A549 (cell line): ENCODE data around the gene TMEM229A. TPM values are rescaled to one million over a fixed set of nuclear protein-coding genes. Genes with fewer than 3 reads are reported as not detected.

Experiments
- ATAC-seq, 2 experiments: fragments of 200-7000 bp in 1 of 2; fragments of >200 bp in 1 of 2; cut with Nextera tagmentation in 1 of 2; cut with Tn5 transposase in 1 of 2; 3 replicates each; pipeline versions ENCODE4 v1.8.0 to v1.9.1; 2018 to 2020; ENCODE audit warnings: mild to moderate bottlenecking in 1 of 2, moderate library complexity in 1 of 2
- CTCF ChIA-PET: fragments of 300-600 bp; sonication (Branson Sonifier 250); formaldehyde crosslinking; extraction: SDS; loops from one replicate; lab custom pipeline; 2021; ENCODE audit warnings: antibody characterized with exemption, inconsistent platforms; lab: Yijun Ruan, JAX
- POLR2A ChIA-PET: fragments of 350-600 bp; formaldehyde crosslinking; extraction: SDS; loops from one replicate; lab custom pipeline; 2021; ENCODE audit warnings: antibody characterized with exemption, inconsistent platforms; lab: Yijun Ruan, JAX
- DNase-seq, 2 experiments: peaks; one replicate each; pipeline versions ENCODE4 v3.0.0 to v3.0.0-alpha.2; 2011 to 2016; ENCODE audit warnings: low read depth in 1 of 2, low spot score in 1 of 2
- FAIRE-seq: peaks from 2 replicates; lab custom pipeline; 2011; peaks lifted over from hg19 to GRCh38; lab: Jason Lieb, UNC
- H3K27ac ChIP-seq, 2 experiments: fragments of >200 bp; sonication (Bioruptor Twin); formaldehyde crosslinking; 3 replicates each; pipeline ENCODE4 v1.5.1; 2016 to 2017
- H3K4me1 ChIP-seq: fragments of >200 bp; sonication (Bioruptor Twin); formaldehyde crosslinking; 3 replicates; pipeline ENCODE4 v1.6.1; 2016
- H3K4me2 ChIP-seq: fragments of >200 bp; sonication (Bioruptor Twin); formaldehyde crosslinking; 3 replicates; pipeline ENCODE4 v1.6.1; 2016
- H3K4me3 ChIP-seq: fragments of >200 bp; sonication (Bioruptor Twin); formaldehyde crosslinking; 3 replicates; pipeline ENCODE4 v1.5.1; 2016
- H3K9me3 ChIP-seq: fragments of >200 bp; sonication (Bioruptor Twin); formaldehyde crosslinking; 3 replicates; pipeline ENCODE4 v1.6.1; 2016
- BCL3 ChIP-seq: fragments of >200 bp; sonication (Bioruptor Twin); formaldehyde crosslinking; IDR thresholded peaks from 3 replicates; pipeline ENCODE4 v1.6.1; 2016
- CBX2 ChIP-seq: fragments of 200-600 bp; sonication (generic); IDR thresholded peaks from 2 replicates; pipeline ENCODE4 v1.6.1; 2016; ENCODE audit warnings: low read depth, mild to moderate bottlenecking, borderline replicate concordance
- CBX8 ChIP-seq: fragments of 200-600 bp; sonication (generic); IDR thresholded peaks from 2 replicates; pipeline ENCODE4 v1.6.1; 2016
- EHF ChIP-seq: fragments of 250-450 bp; sonication (Bioruptor Pico); IDR thresholded peaks from 2 replicates; pipeline ENCODE4 v1.5.0; 2020; ENCODE audit warnings: mild to moderate bottlenecking
- ELK1 ChIP-seq: fragments of 150-350 bp; IDR thresholded peaks from 2 replicates; pipeline ENCODE4 v1.6.1; 2014; ENCODE audit warnings: low read depth, mild to moderate bottlenecking, low read length
- ESRRA ChIP-seq: fragments of 150-350 bp; IDR thresholded peaks from 2 replicates; pipeline ENCODE4 v1.6.1; 2014; ENCODE audit warnings: mild to moderate bottlenecking, low read length, borderline replicate concordance
- FOSB ChIP-seq: fragments of 250-450 bp; sonication (Bioruptor Pico); IDR thresholded peaks from 2 replicates; pipeline ENCODE4 v1.5.0; 2020; ENCODE audit warnings: mild to moderate bottlenecking, moderate library complexity
- FOSL2 ChIP-seq, 2 experiments: fragments of 450-650 bp in 1 of 2; fragments of >200 bp in 1 of 2; sonication (Bioruptor Twin) in 1 of 2; formaldehyde crosslinking; IDR thresholded peaks; 2 replicates each; pipeline versions ENCODE4 v1.5.0 to v1.6.1; 2016 to 2020; ENCODE audit warnings: mild to moderate bottlenecking in 1 of 2, moderate library complexity in 1 of 2
- FOXS1 ChIP-seq: fragments of 250-450 bp; sonication (Bioruptor Pico); IDR thresholded peaks from 2 replicates; pipeline ENCODE4 v1.5.0; 2020; ENCODE audit warnings: mild to moderate bottlenecking, moderate library complexity
- HES2 ChIP-seq: fragments of >200 bp; sonication (Bioruptor Twin); formaldehyde crosslinking; IDR thresholded peaks from 2 replicates; pipeline ENCODE4 v1.6.1; 2016
- HEYL ChIP-seq: fragments of 250-450 bp; sonication (Bioruptor Pico); IDR thresholded peaks from 2 replicates; pipeline ENCODE4 v1.8.0; 2021; ENCODE audit warnings: mild to moderate bottlenecking, moderate library complexity
- JUNB ChIP-seq: fragments of >200 bp; sonication (Bioruptor Twin); formaldehyde crosslinking; IDR thresholded peaks from 2 replicates; pipeline ENCODE4 v1.6.1; 2016
- KDM5A ChIP-seq: fragments of 200-600 bp; sonication (generic); IDR thresholded peaks from 2 replicates; pipeline ENCODE4 v1.6.1; 2016; ENCODE audit warnings: antibody characterized with exemption, mild to moderate bottlenecking
- MAX ChIP-seq: IDR thresholded peaks from 2 replicates; pipeline ENCODE4 v1.6.1; 2012
- MYC ChIP-seq: IDR thresholded peaks from 2 replicates; pipeline ENCODE4 v1.6.1; 2012; ENCODE audit warnings: mild to moderate bottlenecking, inconsistent platforms, low read length, improper control_type of control experiment, borderline replicate concordance
- NPAS2 ChIP-seq: fragments of 250-450 bp; sonication (Bioruptor Pico); IDR thresholded peaks from 2 replicates; pipeline ENCODE4 v1.8.0; 2022; ENCODE audit warnings: mild to moderate bottlenecking, moderate library complexity, borderline replicate concordance
- NR3C1 ChIP-seq: fragments of >200 bp; sonication (Bioruptor Twin); formaldehyde crosslinking; IDR thresholded peaks from 3 replicates; pipeline ENCODE4 v1.6.1; 2017
- POLR2A ChIP-seq: IDR thresholded peaks from 2 replicates; pipeline ENCODE4 v1.6.1; 2012; ENCODE audit warnings: mild to moderate bottlenecking, low read length
- RCOR1 ChIP-seq: fragments of 150-350 bp; IDR thresholded peaks from 2 replicates; pipeline ENCODE4 v1.6.1; 2014; ENCODE audit warnings: antibody characterized with exemption, low read length, low read depth
- RFX5 ChIP-seq: fragments of 450-650 bp; IDR thresholded peaks from 2 replicates; pipeline ENCODE4 v1.7.1; 2014; ENCODE audit warnings: antibody characterized with exemption, mild to moderate bottlenecking, moderate library complexity
- RNF2 ChIP-seq: fragments of 200-600 bp; sonication (generic); IDR thresholded peaks from 2 replicates; pipeline ENCODE4 v1.6.1; 2016; ENCODE audit warnings: low read depth, mild to moderate bottlenecking, antibody characterized with exemption, moderate library complexity, borderline replicate concordance
- TFCP2L1 ChIP-seq: fragments of 250-450 bp; sonication (Bioruptor Pico); IDR thresholded peaks from 2 replicates; pipeline ENCODE4 v1.5.0; 2021; ENCODE audit warnings: mild to moderate bottlenecking
- TP53 ChIP-seq: fragments of 250-450 bp; sonication (Bioruptor Pico); IDR thresholded peaks from 2 replicates; pipeline ENCODE4 v1.5.0; 2021; ENCODE audit warnings: mild to moderate bottlenecking, moderate library complexity
- ZFP36 ChIP-seq: fragments of 450-650 bp; IDR thresholded peaks from 2 replicates; pipeline ENCODE4 v1.6.1; 2014; ENCODE audit warnings: borderline replicate concordance; ENCODE audit not compliant: partially characterized antibody
- ZNF302 ChIP-seq: fragments of 250-450 bp; sonication (Bioruptor Pico); IDR thresholded peaks from 2 replicates; pipeline ENCODE4 v1.9.0; 2021; ENCODE audit warnings: inconsistent platforms, mild to moderate bottlenecking, moderate library complexity
- WGBS: methylation state at CpG from one replicate; pipeline ENCODE4 v1.1.6; 2017; ENCODE audit errors: missing lambda C conversion rate; 5-methylcytosine and 5-hydroxymethylcytosine counted together
- polyA plus RNA-seq, 4 experiments: library from polyadenylated mRNA; depleted of rRNA in 3 of 4; stranded (reverse); fragments of >200 nt; fragmentation: RNase III in 1 of 4; extraction: RNeasy Plus Mini Kit Qiagen cat#74134 plus additional on column Dnase treatment in 1 of 4; gene quantifications; 2 replicates in 3 of 4; 3 replicates in 1 of 4; pipeline ENCODE4 v1.2.3, GENCODE V29; 2011 to 2017

Gene TMEM229A
- polyA plus RNA-seq, 2 of the 4 experiments (the other 2 are of a cell fraction), result not detected

GRCh38 chr7:124059375-124059774 lies 26.5 kb upstream of the TMEM229A start:
- ATAC-seq (no peak), DNase-seq (no peak), FAIRE-seq (no peak)
- TF ChIP-seq NR3C1, result no peak
- no peak for TF ChIP-seq HES2
- no peak for TF ChIP-seq FOSB
- no peak for TF ChIP-seq ZNF302 (CRISPR knock-in tag)
- TF ChIP-seq TP53 (CRISPR knock-in tag), result no peak
- no peak for TF ChIP-seq RCOR1
- TF ChIP-seq RNF2, result no peak
- TF ChIP-seq ZFP36, result no peak
- no peak for TF ChIP-seq FOSL2 (IDR thresholded peaks at IDR 0.05)
- no peak for TF ChIP-seq FOSL2 (CRISPR knock-in tag; IDR thresholded peaks at IDR 0.05)
- H3K27ac ChIP-seq, result no peak overlapping the region
- no peaks in the 10 kb centered on the region for H3K4me1 ChIP-seq
- WGBS, result 9% methylated on average over 4 of the region's 4 CpGs
- ChIA-PET POLR2A (no interaction called here), CTCF (no interaction called here)
- no peak overlapping the region for H3K4me3 ChIP-seq
- H3K4me2 ChIP-seq, result no peak overlapping the region
- H3K9me3 ChIP-seq, result no peaks in the 10 kb centered on the region

GRCh38 chr7:124058515-124058914 lies 25.6 kb upstream of the TMEM229A start:
- ChIA-PET CTCF (no interaction called here), POLR2A (no interaction called here)
- no peak for FAIRE-seq
- H3K9me3 ChIP-seq, result no peaks in the 10 kb centered on the region
- no peak for DNase-seq
- no peak overlapping the region for H3K4me3 ChIP-seq
- ATAC-seq, result no peak
- WGBS, result 86% methylated on average over 2 of the region's 2 CpGs
- H3K4me1 ChIP-seq, result no peaks in the 10 kb centered on the region
- no peak for TF ChIP-seq JUNB
- H3K27ac ChIP-seq, result no peak overlapping the region
- H3K4me2 ChIP-seq, result no peak overlapping the region

GRCh38 chr7:124057872-124058271 lies 25.0 kb upstream of the TMEM229A start:
- H3K9me3 ChIP-seq, result no peaks in the 10 kb centered on the region
- no peak for TF ChIP-seq RFX5
- TF ChIP-seq HEYL (CRISPR knock-in tag), result no peak
- TF ChIP-seq EHF, result no peak
- no peak for TF ChIP-seq CBX2
- TF ChIP-seq ESRRA, result no peak
- no peak for TF ChIP-seq KDM5A
- no peak for TF ChIP-seq BCL3
- TF ChIP-seq ELK1, result no peak
- no peak for TF ChIP-seq ZNF302 (CRISPR knock-in tag)
- no peak for TF ChIP-seq MYC
- no peak for TF ChIP-seq NPAS2 (CRISPR knock-in tag)
- no peak for TF ChIP-seq MAX
- TF ChIP-seq POLR2A, result no peak
- TF ChIP-seq FOXS1 (CRISPR knock-in tag), result no peak
- TF ChIP-seq CBX8, result no peak
- TF ChIP-seq TFCP2L1 (CRISPR knock-in tag), result no peak
- no peak overlapping the region for H3K4me3 ChIP-seq
- no peak overlapping the region for H3K27ac ChIP-seq
- no peak for DNase-seq
- CTCF ChIA-PET, result no interaction called here
- POLR2A ChIA-PET, result no interaction called here
- no peak for FAIRE-seq
- H3K4me2 ChIP-seq, result no peak overlapping the region
- no peaks in the 10 kb centered on the region for H3K4me1 ChIP-seq
- ATAC-seq, result no peak
- WGBS, result 36% methylated on average over 5 of the region's 5 CpGs
